Islet of Langerhans (tissue), 1 donor: ENCODE measurements around the gene AP2A1.
A peak's percentile ranks its signal among the peaks of the same experiment; 100 is the strongest.
"Not testable (repeated sequence)": the region's sequence is repeated elsewhere in the genome, so short reads cannot be mapped to it uniquely, and the experiment has no call there.

Experiments used
- FAIRE-seq: peaks from one replicate; lab custom pipeline; 2011; peaks lifted over from hg19 to GRCh38; lab: Jason Lieb, UNC

AP2A1 gene

DNA sequence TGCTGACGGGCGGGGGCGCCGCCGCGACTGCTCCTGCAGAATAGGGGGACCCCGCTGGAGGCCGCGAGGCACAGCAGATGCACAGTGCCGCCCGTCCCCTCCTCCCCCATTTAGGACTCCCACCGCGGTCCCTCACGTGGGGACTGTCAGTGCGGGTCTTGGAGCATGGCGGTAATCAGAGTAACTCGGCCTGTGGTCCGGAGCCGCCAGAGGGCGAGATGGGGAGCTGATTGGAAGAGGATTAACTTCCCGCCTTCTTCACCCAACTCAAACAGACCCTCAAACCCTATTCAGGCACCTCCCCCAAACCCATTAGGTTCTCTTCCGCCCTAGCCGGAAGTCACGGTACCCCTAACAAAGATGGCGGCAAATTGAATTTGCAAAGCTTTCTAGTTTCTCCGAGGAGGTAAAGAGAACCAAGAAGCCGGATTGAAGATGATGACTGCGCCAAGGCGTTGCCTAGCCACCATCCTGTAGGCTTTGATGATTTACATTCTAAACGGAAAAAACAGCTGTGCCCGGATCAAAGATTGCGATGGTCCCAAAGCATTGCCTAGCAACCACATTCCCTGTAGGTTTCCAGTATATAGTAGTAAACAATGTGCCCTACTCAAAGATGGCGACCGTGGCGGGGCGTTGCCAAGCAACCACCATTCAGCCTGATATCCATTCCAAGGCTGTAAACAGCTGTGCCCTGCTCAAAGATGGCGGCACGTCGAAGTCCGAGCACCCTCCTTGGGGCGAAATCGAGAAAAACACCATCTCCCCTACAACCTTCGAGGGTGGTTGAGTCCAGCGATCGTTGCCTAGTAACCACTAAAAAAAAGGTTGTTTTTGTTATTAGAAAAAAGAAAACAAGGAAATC is 46.4 kb downstream of the AP2A1 start, which contains the start of gene FUZ:
TSS of gene FUZ (minus strand) at position 296 of the 865 bp plus-strand sequence. CDS start at position 110, 186 bp downstream.
- FAIRE-seq = peak; percentile 99

DNA sequence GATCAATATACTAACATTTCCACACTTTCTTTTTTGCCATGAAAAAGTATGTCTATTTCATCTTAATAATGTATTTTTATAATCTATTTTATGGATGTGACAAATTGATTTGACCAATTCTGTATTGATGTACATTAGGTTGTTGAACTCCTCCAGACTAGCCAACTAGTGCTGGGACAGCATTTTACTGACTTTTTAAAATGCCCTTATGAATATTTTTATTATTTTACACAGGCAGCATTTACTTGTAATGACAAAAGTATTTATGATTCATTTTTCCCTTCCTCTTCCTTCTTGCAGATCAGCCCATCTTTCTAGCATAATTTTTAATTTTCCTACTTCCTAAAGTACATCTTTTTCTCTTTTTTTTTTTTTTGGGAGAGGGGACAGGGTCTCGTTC is 47.2 kb downstream of the AP2A1 start:
- FAIRE-seq = no peak

DNA sequence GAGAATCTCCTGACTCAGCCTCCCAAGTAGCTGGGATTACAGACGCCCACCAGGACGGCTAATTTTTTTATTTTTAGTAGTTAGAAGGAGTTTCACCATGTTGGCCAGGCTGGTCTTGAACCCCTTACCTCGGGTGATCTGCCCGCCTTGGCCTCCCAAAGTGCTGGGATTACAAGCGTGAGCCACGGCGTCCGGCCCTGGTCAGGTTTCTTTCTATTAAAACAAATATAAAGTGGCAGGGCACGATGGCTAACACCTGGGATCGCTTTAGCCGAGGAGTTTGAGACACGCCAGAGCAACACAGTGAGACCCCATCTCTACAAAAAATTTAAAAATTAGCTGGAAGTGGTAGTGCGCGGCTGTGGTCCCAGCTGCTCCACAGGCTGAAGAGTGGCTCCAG is 49.8 kb downstream of the AP2A1 start:
- FAIRE-seq = no peak

DNA sequence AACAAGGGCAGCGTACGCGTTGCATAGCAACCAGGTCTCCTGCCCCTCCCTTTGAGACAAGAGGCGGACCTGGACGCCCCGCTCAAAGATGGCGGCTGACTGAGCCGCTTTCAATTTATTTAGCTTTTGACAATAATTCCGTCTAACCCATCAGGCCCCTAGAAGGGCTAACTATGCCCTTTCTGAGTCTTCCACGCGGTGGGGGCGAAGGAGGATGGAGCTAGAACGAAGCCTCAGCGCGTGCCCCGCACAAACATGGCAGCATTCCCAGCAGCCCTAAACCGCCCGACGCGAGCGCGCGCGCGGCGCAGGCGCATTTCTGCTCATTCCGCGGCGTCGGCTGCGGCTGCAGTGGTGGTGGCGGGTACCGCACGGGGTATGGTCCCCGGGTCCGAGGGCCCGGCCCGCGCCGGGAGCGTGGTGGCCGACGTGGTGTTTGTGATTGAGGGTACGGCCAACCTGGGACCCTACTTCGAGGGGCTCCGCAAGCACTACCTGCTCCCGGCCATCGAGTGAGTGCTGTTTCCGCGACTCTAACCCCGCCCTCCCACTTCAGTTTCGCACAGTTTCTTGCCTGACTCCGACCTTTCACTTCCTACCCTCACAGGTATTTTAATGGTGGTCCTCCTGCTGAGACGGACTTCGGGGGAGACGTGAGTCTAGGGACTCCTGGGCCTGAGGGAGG is 51.3 kb downstream of the AP2A1 start, which contains the start of gene MED25:
TSS of gene MED25 (plus strand) at position 326 of the 685 bp plus-strand sequence. CDS start at position 379, 53 bp downstream.
- peak; percentile 24 for FAIRE-seq

DNA sequence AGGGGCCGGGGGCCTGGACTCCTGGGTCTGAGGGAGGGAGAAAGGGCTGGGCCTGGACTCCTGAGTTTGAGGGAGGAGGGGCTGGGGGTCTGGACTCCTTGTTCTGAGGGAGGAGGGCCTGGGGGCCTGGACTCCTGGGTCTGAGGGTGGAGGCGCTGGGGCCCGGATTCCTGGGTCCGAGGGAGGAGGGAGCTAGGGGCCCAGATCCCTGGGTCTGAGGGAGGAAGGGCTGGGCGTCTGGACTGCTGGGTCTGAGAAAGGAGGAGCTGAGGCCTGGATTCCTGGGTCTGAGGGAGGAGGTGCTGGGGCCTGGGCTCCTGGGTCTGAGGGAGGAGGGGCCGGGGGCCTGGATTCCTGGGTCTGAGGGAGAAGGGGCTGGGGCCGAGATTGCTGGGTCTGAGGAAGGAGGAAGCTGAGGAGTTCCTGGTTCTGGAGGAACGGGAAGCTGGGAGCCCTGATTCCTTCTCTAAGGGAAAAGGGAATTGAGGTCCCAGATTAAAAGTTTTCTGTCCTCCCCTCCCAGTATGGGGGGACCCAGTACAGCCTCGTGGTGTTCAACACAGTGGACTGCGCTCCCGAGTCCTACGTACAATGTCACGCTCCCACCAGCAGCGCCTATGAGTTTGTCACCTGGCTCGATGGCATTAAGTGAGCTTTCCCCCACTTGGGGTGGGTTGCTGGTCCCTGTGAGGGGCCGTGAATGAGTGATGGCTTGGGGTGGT is 52.0 kb downstream of the AP2A1 start:
- FAIRE-seq = no peak

DNA sequence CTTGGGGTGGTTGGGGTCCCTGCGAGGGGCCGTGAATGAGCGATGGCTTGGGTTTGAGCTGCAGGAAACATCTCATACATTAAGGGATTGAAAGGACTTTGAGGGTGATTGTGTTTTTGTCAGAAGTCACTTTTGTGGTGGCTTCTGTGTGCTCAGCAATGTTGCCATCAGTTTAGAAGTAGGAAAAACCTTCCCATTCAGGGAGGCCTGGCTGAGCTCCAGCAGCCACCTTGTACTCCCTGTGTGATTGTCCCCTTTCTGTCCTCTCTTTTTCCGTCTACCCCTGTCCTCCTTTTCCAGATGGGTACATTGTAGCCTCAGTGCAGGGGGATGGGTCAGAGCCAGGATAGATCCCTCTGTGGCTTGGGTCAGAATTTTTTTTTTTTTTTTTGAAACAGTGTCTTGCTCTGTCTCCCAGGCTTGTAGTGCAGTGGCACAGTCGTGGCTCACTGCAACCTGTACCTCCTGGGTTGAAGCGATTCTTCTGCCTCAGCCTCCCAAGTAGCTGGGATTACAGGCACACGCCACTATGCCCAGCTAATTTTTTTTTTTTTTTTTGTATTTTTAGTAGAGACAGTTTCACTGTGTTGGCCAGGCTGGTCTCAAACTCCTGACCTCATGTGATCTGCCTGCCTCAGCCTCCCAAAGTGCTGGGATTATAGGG is 52.8 kb downstream of the AP2A1 start:
- not testable (repeated sequence) for FAIRE-seq

DNA sequence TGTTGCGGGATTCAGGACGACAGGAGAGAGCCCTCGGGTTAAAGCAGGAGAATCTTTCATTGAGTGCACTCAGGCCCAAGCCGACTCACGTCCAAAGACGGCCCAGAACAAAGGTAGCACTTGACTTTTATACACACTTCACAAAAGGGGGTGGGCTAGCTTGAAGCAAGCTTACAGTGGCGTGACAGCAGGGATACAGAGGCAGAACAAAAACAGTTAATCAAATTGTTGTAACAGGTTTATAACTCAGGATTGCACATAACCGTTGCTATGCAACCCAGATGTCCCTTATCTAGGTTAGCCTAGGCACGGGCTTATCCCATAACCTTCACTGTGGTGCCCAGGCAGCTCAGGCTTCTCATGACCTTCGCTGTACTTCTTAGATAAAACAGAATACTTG is 53.3 kb downstream of the AP2A1 start:
- no peak for FAIRE-seq

DNA sequence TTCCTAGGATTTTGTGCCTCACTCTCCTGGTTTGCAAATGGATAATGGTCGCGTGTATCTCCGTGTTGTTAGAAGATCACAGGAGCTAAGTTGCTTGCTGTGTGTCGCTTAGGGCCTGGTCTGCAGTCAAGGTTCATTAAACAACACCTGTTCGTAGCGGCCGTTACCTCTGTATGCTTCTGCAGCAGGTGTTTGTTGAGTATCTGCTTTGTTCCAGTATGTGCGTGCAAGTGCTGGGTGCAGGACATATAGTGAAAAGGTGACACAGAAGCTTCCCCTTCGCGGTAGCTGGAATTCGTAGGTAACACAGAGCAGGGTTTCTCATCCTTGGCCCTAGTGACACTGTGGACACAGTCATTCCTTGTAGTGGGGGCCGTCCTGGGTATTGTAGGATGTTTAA is 56.7 kb downstream of the AP2A1 start:
- no peak for FAIRE-seq

DNA sequence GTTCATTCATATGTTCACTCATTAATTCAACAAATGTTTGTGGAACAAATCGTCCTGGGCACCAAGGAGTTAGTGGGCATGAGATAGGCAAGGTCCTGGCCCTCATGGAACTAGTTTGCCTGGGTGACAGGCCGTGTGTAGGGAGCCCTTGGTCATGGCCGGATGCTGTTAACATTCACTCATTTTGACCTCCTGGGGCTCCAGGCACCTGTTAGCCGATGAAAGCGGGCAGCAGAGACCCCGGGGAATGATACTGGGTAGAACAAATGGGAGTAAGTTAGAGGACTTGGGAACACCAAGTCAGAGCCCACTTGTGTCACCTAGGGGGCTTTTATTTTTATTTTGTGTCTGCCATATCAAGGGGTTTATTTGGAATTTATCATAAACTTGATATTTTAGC is 57.9 kb downstream of the AP2A1 start:
- FAIRE-seq = no peak

DNA sequence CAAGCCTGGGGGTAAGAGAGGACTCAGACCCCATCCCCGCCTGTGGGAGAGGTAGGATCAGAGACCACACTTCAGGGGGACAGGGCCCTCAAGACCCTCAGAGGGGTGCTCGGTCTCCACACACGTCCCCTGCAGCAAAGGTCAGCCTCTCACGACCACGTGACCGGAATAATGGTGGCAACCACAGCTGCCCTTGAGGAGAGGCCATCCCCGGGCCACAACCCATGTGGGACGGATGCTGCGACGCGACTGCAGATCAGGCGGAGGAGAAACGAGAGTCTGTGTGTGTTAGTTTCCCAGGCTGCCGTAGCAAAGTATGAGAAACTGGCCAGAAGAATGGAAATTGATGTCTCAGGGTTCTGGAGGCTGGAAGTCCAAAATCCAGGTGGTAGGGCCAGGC is 60.2 kb downstream of the AP2A1 start:
- no peak for FAIRE-seq

DNA sequence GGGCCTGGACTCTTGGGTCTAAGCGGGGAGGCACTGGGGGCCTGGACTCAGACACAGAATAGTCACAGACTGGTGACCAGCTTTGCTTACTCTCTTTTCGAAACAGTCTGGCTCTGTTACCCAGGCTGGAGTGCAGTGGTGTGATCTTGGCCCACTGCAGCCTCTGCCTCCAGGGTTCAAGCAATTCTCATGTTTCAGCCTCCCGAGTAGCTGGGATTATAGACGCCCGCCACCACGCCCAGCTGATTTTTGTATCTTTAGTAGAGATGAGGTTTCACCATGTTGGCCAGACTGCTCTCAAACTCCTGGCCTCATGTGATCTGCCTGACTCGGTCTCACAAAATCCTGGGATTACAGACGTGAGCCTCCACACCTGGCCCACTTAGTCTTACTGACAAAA is 62.4 kb downstream of the AP2A1 start:
- no peak for FAIRE-seq

DNA sequence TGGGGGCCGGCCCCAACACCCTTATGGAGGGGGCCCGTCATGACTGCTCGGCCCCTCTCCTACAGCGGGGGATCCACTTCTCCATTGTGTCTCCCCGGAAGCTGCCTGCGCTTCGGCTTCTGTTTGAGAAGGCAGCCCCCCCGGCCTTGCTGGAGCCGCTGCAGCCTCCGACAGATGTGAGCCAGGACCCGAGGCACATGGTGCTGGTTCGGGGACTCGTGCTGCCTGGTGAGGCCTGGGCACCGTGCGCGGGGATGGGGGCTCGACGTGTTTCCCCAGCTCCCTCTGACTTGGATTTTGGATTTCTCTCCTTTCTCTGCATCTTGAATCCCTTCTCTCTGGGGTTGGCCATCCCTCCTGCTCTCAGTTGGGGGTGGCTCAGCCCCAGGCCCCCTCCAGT is 62.9 kb downstream of the AP2A1 start:
- FAIRE-seq = no peak

DNA sequence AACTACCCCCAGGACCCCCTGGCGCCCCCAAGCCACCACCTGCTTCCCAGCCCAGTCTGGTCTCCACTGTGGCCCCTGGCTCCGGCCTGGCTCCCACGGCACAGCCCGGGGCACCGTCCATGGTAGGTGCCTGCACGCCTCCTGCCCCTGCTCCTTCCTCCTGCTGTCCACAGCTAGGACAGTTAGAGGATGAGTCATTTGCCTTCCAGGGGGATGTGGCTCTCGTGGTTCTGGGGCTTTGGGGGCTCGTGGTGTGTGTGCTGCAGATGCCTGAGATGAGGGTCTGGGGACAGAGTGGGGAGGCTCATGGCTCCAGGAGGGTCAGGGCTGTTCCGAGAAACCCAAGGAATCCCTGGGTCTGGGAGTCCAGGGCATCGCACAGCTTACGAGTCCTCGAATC is 64.0 kb downstream of the AP2A1 start:
- FAIRE-seq = no peak

DNA sequence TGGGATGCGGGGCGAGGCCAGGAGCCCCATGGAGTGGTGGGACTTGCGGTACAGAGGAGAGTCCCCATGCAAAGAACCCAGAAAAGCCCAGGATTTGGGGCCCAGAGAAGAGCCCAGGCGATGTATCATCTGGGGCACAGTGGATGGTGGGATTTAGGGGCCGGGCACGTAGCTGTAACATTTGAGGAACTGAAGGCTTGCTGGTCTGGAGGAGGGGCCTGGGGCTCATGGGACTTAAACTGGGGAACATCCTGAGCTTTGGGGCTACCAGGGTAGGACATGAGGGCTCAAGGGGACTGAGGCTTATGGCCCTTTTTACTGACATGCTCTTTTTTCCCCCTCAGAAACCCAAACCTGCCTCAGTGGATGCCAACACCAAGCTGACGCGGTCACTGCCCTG is 64.8 kb downstream of the AP2A1 start:
- no peak for FAIRE-seq

DNA sequence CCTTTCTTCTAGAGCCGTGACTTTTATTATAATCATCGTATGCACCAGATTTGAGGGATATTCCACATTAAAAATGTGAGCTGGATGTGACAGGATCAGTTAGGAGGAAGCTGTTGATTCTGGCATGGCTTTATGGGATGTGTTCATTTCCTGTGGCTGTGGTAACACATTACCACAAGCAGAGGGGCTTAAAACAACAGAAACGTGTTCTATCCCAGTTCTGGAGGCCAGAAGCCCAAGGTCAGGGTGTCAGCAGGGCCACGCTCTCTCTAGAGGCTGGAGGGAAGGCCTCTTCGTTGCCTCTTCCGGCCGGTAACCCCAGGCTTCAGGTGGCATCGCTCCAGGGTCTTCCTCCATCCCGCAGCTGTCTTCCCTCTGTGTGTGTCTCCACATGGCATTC is 65.8 kb downstream of the AP2A1 start:
- no peak for FAIRE-seq

DNA sequence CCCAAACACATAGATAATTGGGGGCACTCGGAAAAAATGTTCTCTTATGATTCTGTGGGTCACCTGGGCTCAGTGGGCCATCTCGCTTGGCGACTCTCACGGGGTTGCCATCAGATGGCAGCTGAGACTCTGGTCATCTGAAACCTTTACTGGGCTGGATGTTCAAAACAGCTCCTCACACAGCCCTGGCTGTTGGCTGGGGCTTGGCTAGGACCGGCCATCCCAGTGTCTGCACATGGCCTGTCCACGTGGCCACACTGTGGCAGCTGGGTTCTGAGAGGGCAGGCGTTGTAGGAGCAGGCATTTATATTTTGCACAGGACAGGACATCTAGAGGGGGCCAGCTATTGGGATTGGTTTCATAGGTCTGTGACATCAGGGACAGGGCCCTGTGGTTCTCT is 66.8 kb downstream of the AP2A1 start:
- FAIRE-seq = no peak

DNA sequence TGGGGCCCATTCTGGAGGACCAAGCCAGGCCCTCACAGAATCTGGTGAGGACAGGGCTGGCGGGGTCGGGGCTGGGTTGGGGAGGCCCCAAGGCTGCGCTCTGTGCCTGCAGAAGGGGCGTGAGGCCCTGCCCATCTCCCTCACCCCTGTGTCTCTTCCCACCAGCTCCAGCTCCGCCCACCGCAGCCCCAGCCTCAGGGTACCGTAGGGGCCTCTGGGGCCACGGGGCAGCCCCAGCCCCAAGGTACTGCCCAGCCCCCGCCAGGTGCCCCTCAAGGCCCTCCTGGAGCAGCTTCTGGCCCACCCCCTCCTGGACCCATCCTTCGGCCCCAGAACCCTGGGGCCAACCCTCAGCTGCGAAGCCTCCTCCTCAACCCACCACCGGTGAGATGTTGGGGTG is 68.8 kb downstream of the AP2A1 start:
- no peak for FAIRE-seq

DNA sequence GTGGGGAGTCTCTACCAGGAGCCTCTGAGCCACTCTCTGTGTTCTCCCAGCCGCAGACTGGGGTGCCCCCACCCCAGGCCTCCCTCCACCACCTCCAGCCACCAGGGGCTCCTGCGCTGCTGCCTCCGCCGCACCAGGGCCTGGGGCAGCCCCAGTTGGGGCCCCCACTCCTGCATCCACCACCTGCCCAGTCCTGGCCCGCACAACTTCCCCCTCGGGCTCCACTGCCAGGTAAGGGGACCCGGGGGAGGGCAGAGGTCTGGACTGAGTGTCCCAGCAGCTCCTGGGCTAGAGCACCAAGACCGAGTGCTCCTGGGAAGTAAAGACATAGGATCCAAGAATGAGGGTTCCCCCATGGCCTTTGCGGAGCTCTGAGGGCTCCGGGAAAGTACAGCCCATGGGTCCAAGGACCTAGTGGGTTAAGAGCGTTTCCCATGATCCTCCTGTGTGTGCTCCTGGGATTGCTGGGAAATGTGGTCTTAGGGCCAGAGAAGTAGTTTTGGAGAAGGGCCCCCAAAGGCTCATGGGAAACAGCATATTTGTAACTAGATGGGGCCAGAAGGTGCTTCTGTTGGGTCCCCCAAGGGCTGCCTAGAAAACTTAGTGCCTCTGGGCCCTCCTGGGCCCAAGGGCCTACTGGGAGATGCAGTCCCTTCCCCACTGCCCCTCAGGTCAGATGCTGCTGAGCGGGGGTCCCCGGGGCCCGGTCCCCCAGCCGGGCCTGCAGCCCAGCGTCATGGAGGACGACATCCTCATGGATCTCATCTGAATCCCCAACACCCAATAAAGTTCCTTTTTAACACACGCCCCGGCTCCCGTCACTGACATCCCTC is 69.6 kb downstream of the AP2A1 start:
- no peak for FAIRE-seq

DNA sequence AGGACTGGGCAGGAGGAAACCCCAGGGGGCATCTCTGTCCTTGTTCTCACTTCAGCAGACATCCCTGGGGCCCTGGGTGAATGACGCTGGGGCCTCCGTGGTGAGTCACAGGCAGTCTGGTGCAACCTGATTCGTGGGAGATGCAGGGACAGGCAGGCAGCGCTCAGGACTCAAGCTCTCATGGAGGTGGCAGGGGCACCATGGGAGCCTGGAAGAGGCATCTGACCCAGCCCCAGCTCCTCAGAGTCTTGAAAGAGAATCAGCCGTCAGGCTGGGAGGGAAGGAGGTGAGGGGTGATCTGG is 70.2 kb downstream of the AP2A1 start:
- FAIRE-seq = no peak

DNA sequence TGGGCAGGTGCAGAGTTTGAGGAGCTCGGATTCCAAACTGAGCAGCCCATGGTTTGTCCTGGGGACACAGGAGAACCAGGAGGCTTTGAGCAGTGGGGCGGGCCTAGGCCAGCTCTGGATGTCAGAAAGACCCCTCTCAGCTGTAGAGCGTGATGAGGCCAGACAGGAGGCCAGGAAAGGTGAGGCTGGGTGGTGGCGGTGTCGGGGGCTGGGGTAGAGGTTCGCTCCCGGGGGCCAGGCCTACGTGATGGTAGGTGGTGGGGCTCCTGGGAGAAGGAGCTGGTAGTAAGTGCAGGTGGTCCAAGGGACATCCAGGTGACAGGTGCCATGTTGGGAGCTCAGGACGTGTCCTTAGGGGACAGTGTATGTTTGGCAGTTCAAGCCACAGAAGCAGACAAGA is 70.6 kb downstream of the AP2A1 start:
- no peak for FAIRE-seq

DNA sequence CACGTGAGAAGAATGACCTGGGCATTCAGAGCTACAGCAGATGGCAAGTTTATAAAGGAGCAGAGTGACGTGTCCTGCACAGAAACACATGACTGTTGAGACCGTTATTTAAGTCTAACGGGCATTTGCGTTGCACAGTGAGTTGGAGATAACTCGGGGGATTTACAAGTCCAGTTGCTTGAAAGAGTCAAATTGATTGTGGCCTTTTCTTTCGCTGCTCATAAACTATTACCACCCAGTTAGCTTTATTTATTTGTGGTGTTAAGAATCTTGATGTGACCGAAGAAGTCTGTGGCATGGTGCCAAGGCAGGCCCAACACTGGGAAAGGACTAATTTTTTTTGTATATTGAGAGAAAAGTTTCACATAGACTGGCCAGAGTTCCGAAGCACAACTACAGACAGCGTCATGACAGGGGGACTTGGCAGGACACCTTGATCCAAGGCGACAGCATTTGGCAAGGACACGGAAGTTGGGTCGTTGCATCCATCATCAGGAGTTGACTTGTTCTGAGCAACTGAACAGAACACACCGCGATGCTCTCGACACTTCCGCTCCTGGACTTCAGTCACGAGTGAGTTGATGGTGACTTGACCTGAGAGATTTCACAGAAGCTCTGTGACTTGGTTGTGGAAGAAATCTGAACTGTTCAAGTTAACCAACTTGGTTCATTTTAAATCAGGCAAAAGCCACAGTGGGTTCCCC is 72.2 kb downstream of the AP2A1 start:
- no peak for FAIRE-seq
